ENCODE data around the gene UBE2J1. TPM values are rescaled to one million over a fixed set of nuclear protein-coding genes. Genes with fewer than 3 reads are reported as not detected.
"Not testable (repeated sequence)": the region's sequence is repeated elsewhere in the genome, so short reads cannot be mapped to it uniquely, and the experiment has no call there.

UBE2J1 gene
- total RNA-seq, 8 experiments from 2014 or later = 17.6 to 45.2 (median 34.6) TPM

DNA sequence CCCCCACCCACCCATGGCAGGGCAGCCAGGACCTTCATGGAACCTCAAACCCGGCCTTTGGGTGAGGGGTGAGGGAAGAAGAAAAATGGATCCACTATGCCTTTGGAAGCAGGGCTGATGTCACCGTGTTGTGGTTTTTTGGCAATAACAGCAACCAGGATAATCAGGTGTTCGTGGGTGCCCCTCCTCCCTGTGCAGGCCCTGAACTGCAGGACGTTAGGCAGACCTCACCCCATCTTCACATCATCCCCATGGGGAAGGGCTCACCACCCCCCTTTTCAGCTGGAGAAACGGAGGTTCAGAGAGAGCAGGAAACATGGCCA, 41.0 kb downstream of the UBE2J1 start:
- peaks cover 10 to 20% of the 10 kb centered on the region in 2 donors for H3K4me1 ChIP-seq (replicated peaks in 1 of 2)
- in situ Hi-C loops (cut with MboI; ENCODE audit: low pct_unique_long_range_greater_than_20kb in 2 of 9, low sequenced_read_pairs in 9 of 9, unreplicated experiment in 9 of 9) = no loop called here
- peak overlapping the region in 1 of 2 donors; percentile 46 for H3K27ac ChIP-seq
- ATAC-seq (replicated peaks in 6 of 8) = no peak
- WGBS, 10 experiments = 0 to 86% (median 39%) methylated on average over 1 to 5 of the region's 5 CpGs; no CpG with 5 or more reads in 2 of the 10 experiments
- H3K4me3 ChIP-seq = no peak overlapping the region

DNA sequence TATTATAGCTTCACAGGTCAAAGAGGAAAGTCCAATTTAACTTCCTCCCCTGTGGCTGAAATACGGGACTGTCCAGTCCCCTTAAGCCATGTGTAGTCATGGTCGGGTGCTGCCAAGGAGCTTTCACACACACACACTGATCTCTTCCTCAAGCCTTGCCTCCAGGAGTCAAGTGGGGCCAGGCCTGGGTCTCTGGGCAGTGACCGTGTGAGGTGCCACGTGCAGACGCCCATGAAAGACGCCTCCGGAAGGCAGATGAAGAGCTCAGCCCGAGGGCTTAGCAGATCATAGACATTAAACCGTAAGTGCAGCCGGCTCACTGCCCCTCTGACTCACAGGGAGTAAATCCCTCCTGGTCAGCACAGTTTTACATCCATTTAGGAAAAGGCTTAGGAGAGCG, 41.6 kb downstream of the UBE2J1 start:
- peaks cover 10 to 20% of the 10 kb centered on the region in 2 donors for H3K4me1 ChIP-seq (replicated peaks in 1 of 2)
- H3K27ac ChIP-seq = no peak overlapping the region
- in situ Hi-C loops (cut with MboI; ENCODE audit: low pct_unique_long_range_greater_than_20kb in 2 of 9, low sequenced_read_pairs in 9 of 9, unreplicated experiment in 9 of 9) = no loop called here
- WGBS, 10 experiments = 0 to 93% (median 74%) methylated on average over 1 to 7 of the region's 11 CpGs; no CpG with 5 or more reads in 1 of the 10 experiments
- ATAC-seq (replicated peaks in 6 of 8) = peak in 3 of 8 experiments; percentile 57 to 62 (median 59)
- H3K4me3 ChIP-seq = no peak overlapping the region

DNA sequence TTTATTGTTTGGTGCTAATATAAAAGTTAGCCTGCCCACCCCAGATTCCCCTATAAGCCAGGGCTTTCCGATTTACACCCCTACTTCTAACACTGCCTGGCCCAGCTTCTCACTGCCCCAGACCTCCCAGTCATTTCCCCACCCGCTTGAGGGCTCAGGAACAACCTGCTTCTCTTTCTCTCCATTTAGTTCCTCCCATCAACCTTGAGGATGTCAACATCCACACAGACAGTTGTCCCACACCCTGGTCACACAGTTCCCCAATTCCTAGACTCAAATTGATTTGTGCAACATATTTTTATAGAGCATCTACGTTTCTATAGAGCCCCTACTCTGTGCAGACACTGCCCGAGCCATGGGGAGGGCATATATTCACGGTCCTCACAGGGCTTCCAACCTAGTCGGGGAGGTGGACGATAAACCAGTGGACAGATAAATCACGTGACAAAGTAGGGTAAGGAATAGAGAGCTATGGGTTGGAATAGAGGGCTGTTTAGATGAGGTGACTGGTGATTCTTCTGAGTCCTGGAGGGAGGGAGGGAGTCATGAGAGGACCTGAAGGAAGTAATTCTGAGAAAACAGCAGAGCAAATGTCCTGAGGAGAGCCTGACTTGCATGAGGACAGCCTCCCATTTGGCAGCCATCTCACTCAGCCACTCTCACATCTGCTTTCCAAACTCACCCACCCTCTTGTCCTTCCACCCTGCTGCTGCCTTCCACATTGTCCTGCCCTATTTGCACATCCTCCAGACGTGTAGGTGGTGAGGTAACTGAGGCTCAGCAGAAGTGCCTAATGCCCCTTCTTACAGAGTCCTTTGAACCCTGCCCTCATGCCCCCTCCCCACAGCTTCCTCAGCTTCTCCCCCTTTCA, 43.8 kb downstream of the UBE2J1 start:
- ATAC-seq (replicated peaks in 6 of 8) = no peak
- H3K27ac ChIP-seq = no peak overlapping the region
- 50 to 100% (median 83%) methylated on average over 1 to 7 of the region's 9 CpGs; no CpG with 5 or more reads in 3 of the 10 experiments for WGBS, 10 experiments
- H3K4me1 ChIP-seq (replicated peaks in 1 of 2) = peaks cover 10 to 20% of the 10 kb centered on the region in 2 donors
- in situ Hi-C loops (cut with MboI; ENCODE audit: low pct_unique_long_range_greater_than_20kb in 2 of 9, low sequenced_read_pairs in 9 of 9, unreplicated experiment in 9 of 9) = no loop called here
- no peak overlapping the region for H3K4me3 ChIP-seq

DNA sequence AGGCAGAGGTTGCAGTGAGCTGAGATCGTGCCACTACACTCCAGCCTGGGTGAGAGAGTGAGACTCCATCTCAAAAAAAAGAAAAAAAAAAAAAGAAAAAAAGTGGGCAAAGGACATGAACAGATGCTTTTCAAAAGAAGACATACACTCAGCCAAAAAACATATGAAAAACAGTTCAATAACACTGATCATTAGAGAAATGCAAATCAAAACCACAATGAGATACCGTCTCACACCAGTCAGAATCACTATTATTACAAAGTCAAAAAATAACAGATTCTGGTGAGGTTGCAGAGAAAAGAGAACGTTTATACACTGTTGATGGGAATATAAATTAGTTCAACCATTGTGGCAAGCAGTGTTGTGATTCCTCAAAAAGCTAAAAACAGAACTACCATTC, 48.0 kb downstream of the UBE2J1 start:
- H3K4me1 ChIP-seq (replicated peaks in 1 of 2); ATAC-seq (replicated peaks in 6 of 8); in situ Hi-C loops (cut with MboI; ENCODE audit: low pct_unique_long_range_greater_than_20kb in 2 of 9, low sequenced_read_pairs in 9 of 9, unreplicated experiment in 9 of 9); H3K27ac ChIP-seq; H3K4me3 ChIP-seq: not testable (repeated sequence)
- 56 to 94% (median 75%) methylated on average over 2 to 3 of the region's 3 CpGs for WGBS, 10 experiments

DNA sequence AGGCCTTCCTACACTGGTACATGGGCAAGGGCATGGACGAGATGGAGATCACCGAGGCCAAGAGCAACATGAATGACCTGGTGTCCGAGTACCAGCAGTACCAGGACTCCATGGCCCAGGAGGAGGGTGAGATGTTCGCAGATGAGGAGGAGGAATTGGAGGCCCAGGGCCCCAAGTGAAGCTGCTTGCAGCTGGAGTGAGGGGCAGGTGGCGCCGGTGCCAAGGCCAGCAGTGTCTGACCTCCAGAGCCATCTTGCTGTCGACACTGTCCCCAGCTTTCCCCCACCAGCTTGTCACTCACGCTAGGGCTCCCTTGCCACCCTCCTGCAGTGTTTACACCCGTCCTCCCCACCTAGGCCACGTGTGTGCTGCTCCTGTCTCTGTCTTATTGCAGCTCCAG, 49.6 kb downstream of the UBE2J1 start:
- H3K4me3 ChIP-seq = no peak overlapping the region
- WGBS, 10 experiments = 84 to 100% (median 93%) methylated on average over 1 to 7 of the region's 10 CpGs; no CpG with 5 or more reads in 4 of the 10 experiments

DNA sequence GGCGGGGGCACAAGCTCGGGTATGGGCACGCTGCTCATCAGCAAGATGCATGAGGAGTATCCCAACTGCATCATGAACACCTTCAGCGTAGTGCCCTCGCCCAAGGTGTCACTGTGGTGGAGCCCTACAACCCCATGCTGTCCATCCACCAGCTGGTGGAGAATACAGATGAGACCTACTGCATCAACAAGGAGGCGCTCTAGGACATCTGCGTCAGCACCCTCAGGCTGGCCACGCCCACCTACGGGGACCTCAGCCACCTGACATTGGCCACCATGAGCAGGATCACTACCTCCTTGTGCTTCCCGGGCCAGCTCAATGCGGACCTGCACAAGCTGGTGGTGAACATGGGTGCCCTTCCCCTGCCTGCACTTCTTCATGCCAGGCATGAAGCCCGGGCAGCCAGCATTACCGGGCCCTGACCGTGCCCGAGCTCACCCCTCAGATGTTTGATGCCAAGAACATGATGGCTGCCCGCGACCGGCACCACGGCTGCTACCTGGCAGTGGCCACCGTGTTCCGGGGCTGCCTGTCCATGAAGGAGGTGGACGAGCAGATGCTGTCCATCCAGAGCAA, 50.2 kb downstream of the UBE2J1 start:
- in situ Hi-C loops (cut with MboI; ENCODE audit: low pct_unique_long_range_greater_than_20kb in 2 of 9, low sequenced_read_pairs in 9 of 9, unreplicated experiment in 9 of 9) = no loop called here
- H3K27ac ChIP-seq = no peak overlapping the region
- ATAC-seq (replicated peaks in 6 of 8) = no peak
- peaks cover 12 to 19% of the 10 kb centered on the region in 2 donors for H3K4me1 ChIP-seq (replicated peaks in 1 of 2)
- H3K4me3 ChIP-seq = no peak overlapping the region
- 76 to 100% (median 92%) methylated on average over 1 to 8 of the region's 22 CpGs; no CpG with 5 or more reads in 5 of the 10 experiments for WGBS, 10 experiments

More for the DNA sequence above, 49.6 kb downstream of the UBE2J1 start:
- H3K27ac ChIP-seq = no peak overlapping the region
- in situ Hi-C loops (cut with MboI; ENCODE audit: low pct_unique_long_range_greater_than_20kb in 2 of 9, low sequenced_read_pairs in 9 of 9, unreplicated experiment in 9 of 9) = no loop called here
- peaks cover 6 to 17% of the 10 kb centered on the region in 2 donors for H3K4me1 ChIP-seq (replicated peaks in 1 of 2)
- no peak for ATAC-seq (replicated peaks in 6 of 8)

DNA sequence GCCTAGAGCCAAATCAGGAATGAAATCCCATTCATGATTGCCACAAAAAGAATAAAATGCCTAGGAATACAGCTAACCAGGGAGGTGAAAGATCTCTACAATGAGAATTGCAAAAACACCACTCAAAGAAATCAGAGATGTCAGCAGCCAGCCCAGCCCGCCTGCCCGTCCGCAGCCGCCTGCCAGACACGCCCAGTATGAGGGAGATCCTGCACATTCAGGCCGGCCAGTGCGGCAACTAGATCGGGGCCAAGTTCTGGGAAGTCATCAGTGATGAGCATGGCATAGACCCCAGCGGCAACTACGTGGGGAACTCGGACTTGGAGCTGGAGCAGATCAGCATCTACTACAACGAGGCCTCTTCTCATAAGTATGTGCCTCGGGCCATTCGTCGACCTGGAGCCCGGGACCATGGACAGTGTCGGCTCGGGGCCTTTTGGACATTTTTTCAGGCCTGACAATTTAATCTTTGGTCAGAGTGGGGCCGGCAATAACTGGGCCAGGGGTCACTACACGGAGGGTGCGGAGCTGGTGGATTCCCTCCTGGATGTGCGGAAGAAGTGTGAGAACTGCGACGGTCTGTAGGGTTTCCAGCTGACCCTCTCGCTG, 50.8 kb downstream of the UBE2J1 start:
- peaks cover 12 to 19% of the 10 kb centered on the region in 2 donors for H3K4me1 ChIP-seq (replicated peaks in 1 of 2)
- ATAC-seq (replicated peaks in 6 of 8) = no peak
- no peak overlapping the region for H3K27ac ChIP-seq
- in situ Hi-C loops (cut with MboI; ENCODE audit: low pct_unique_long_range_greater_than_20kb in 2 of 9, low sequenced_read_pairs in 9 of 9, unreplicated experiment in 9 of 9) = no loop called here
- 47 to 100% (median 84%) methylated on average over 2 to 13 of the region's 25 CpGs; no CpG with 5 or more reads in 3 of the 10 experiments for WGBS, 10 experiments
- H3K4me3 ChIP-seq = no peak overlapping the region

DNA sequence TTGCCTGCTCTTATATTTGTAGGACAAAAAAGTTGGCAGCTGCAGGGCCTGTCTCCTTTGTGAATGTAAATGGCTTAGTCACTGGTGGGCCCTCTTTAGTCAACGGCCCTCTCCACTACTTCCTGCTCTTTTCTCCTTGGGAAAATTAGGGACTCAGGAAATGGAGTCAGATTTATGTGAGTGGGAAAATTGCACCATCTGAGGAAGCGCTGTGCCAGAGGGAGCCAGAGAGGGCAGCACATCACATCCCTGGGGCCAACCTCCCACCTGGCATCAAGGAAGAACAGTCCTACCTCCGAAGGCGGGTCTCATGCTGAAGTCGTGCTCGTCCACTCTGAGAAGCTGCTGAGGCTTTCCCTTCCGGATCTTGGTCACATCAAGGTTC, 53.1 kb downstream of the UBE2J1 start:
- 60 to 100% (median 83%) methylated on average over 1 to 6 of the region's 7 CpGs; no CpG with 5 or more reads in 1 of the 10 experiments for WGBS, 10 experiments
- Histone ChIP-seq H3K27ac (no peak overlapping the region), H3K4me3 (no peak overlapping the region), H3K4me1 (replicated peaks in 1 of 2) (peaks cover 12 to 19% of the 10 kb centered on the region in 2 donors)
- in situ Hi-C loops (cut with MboI; ENCODE audit: low pct_unique_long_range_greater_than_20kb in 2 of 9, low sequenced_read_pairs in 9 of 9, unreplicated experiment in 9 of 9) = no loop called here
- ATAC-seq (replicated peaks in 6 of 8) = peak in 3 of 8 experiments; percentile 12 to 26 (median 24)

DNA sequence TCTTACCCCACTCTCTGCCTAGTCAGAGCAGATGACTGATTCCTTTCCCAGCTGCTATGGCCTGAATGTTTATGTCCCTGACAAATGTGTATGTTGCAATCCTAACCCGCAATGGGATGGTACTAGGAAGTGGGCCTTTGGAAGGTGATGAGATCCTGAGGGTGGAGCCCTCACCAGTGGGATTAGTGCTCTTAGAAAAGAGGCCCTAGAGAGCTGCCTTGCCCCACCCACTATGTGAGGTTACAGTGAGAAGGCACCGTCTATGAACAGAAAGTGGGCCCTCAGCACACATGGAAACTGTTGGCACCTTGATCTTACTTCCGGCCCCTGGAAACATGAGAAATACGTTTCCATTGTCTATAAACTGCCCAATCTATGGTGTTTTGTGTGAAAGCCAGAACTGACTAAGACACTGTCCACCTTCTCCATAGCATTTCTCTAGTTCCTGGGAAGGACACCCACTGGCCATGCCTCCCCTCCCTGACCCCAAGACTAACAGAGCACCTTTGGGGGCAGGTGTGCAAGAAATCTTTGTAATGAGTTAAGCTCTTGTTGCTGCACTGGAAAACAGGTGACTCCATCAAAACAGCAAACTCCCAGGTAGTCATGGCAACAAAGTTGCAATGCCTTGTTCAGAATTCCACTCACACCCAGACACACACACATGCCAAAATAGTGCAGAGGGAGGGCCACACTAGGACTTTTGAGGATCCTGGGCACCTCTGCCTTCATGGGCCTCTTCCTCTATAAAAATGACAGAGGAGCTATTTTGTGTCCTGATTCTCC, 53.6 kb downstream of the UBE2J1 start:
- ATAC-seq (replicated peaks in 6 of 8) = peak; percentile 32 to 74 (median 52)
- Histone ChIP-seq H3K27ac (peak overlapping the region; percentile 33 to 55), H3K4me1 (replicated peaks in 1 of 2) (peaks cover 12 to 19% of the 10 kb centered on the region in 2 donors), H3K4me3 (no peak overlapping the region)
- in situ Hi-C loops (cut with MboI; ENCODE audit: low pct_unique_long_range_greater_than_20kb in 2 of 9, low sequenced_read_pairs in 9 of 9, unreplicated experiment in 9 of 9) = no loop called here
- WGBS, 10 experiments = 40 to 80% (median 67%) methylated on average over 1 to 4 of the region's 4 CpGs; no CpG with 5 or more reads in 5 of the 10 experiments

DNA sequence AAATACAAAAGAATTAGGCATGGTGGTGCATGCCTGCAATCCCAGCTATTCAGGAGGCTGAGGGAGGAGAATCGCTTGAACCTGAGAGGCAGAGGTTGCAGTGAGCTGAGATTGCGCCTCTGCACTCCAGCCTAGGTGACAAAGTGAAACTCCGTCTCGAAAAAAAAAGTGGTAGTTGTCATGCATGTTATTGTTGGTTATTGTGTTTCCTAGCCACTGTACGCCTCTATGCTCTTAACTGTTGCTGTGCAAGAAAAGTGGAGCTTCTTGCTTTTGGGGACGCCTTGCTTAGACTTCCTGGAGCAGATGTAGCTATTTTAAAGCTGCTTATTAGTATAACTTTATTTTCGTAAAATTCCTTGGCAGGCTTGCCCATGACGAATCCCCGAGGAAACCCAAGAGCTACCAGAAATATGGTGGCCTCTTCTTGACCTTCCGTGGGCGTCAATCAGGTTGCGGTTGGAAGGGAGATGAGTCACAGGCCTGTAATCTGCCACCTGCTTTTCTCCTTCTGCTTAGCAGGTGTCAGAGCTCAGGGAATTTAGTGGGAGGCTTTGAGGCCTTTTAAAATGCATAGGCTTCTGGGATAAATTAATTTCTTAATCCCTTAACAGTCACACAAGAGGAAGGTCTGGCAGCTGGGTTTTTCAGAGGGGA, 54.7 kb downstream of the UBE2J1 start:
- in situ Hi-C loops (cut with MboI; ENCODE audit: low pct_unique_long_range_greater_than_20kb in 2 of 9, low sequenced_read_pairs in 9 of 9, unreplicated experiment in 9 of 9) = no loop called here
- ATAC-seq (replicated peaks in 6 of 8) = peak; percentile 82 to 95 (median 90)
- H3K27ac ChIP-seq = peak overlapping the region; percentile 33 to 55

DNA sequence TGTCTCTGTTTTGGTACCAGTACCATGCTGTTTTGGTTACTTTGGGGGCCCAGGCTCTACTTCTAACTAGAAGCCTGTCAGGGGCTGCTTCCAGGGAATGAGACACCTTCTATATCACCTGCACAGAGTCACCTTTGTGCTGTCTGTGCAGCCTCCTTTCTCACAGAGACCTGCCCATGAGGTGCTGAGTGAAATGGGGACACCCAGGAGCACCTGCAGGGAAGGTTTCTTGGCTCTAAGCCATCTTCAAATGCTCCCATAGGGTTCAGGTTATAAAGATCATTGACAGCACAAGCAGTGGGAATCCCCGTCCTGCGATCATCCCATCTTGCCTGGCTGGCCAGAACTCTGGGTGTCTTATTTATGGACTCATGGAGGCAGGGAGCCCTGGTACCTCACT, 56.5 kb downstream of the UBE2J1 start:
- Histone ChIP-seq H3K27ac (no peak overlapping the region), H3K4me1 (replicated peaks in 1 of 2) (peaks cover 12 to 19% of the 10 kb centered on the region in 2 donors), H3K4me3 (no peak overlapping the region)
- in situ Hi-C loops (cut with MboI; ENCODE audit: low pct_unique_long_range_greater_than_20kb in 2 of 9, low sequenced_read_pairs in 9 of 9, unreplicated experiment in 9 of 9) = no loop called here
- 45 to 100% methylated on average over 2 of the region's 2 CpGs; no CpG with 5 or more reads in 8 of the 10 experiments for WGBS, 10 experiments
- no peak for ATAC-seq (replicated peaks in 6 of 8)

More for the DNA sequence above, 54.7 kb downstream of the UBE2J1 start:
- H3K4me3 ChIP-seq = no peak overlapping the region
- peaks cover 12 to 19% of the 10 kb centered on the region in 2 donors for H3K4me1 ChIP-seq (replicated peaks in 1 of 2)
- 0 to 100% (median 62%) methylated on average over 1 to 10 of the region's 12 CpGs; no CpG with 5 or more reads in 2 of the 10 experiments for whole genome bisulfite sequencing, 10 experiments

DNA sequence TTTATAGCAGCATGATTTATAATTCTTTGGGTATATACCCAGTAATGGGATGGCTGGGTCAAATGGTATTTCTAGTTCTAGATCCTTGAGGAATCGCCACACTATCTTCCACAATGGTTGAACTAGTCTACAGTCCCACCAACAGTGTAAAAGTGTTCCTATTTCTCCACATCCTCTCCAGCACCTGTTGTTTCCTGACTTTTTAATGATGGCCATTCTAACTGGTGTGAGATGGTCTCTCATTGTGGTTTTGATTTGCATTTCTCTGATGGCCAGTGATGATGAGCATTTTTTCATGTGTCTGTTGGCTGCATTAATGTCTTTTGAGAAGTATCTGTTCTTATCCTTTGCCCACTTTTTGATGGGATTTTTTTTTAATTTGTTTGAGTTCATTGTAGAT, 57.4 kb downstream of the UBE2J1 start:
- ATAC-seq (replicated peaks in 6 of 8); in situ Hi-C loops (cut with MboI; ENCODE audit: low pct_unique_long_range_greater_than_20kb in 2 of 9, low sequenced_read_pairs in 9 of 9, unreplicated experiment in 9 of 9); H3K4me3 ChIP-seq; H3K27ac ChIP-seq: not testable (repeated sequence)
- peaks cover 12 to 19% of the 10 kb centered on the region in 2 donors for H3K4me1 ChIP-seq (replicated peaks in 1 of 2)
- no CpG with 5 or more reads among the region's 1 CpG for WGBS, 10 experiments

Data from motor neuron (in vitro differentiated cells).